ENCODE data around the gene DACH1. TPM values are rescaled to one million over a fixed set of nuclear protein-coding genes. Genes with fewer than 3 reads are reported as not detected.
A peak's percentile ranks its signal among the peaks of the same experiment; 100 is the strongest.

Gene DACH1
- total and polyA plus RNA-seq, 2 donors (not counting 1 experiment from before 2014, with no cell fraction given): 0.02 to 0.33 TPM

DNA sequence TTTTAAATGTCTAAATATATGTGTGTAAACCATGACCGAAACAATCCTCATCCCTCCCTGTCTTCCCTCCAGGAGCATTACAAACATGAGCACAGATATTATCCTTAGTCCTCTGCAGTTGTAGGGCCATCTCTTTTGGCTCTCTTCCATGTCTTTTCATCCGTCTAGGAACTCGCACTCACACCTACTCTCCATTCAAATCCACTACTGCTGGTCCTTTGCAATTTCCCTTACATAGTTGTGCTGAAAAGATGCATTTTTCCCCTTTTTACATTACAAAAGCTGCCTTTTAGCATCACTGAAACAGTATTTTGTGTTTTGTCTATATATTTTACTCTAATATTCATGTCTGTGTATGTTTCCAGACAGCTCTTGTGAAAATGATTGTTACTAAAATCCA, 237.8 kb downstream of the DACH1 start:
- Histone ChIP-seq H3K36me3 (ENCODE audit: control insufficient read depth, insufficient read depth, low read length) (no peaks in the 10 kb centered on the region), H3K4me2 (ENCODE audit: extremely low read depth, insufficient read depth, low read length) (no peak overlapping the region), H3K9ac (ENCODE audit: insufficient read depth, low read length) (no peak overlapping the region), H3K27ac (ENCODE audit: insufficient read depth, low read length) (no peak overlapping the region), H2AFZ (ENCODE audit: low read length) (no peak overlapping the region), H3K27me3 (ENCODE audit: control insufficient read depth, insufficient read depth, low read length) (no peaks in the 10 kb centered on the region), H3K9me3 (ENCODE audit: control insufficient read depth, insufficient read depth, low read depth, low read length) (no peaks in the 10 kb centered on the region), H4K20me1 (ENCODE audit: control insufficient read depth, extremely low read depth, insufficient read depth, low read length) (no peaks in the 10 kb centered on the region), H3K4me1 (ENCODE audit: control insufficient read depth, extremely low read depth, insufficient read depth, low read length) (peaks cover 4% of the 10 kb centered on the region), H3K4me3 (replicated peaks in 1 of 4; ENCODE audit: control extremely low read depth in 1 of 4, insufficient read depth in 1 of 4, low read depth in 3 of 4, low read length in 4 of 4) (no peak overlapping the region), H3K79me2 (ENCODE audit: control insufficient read depth, insufficient read depth, low read length) (no peaks in the 10 kb centered on the region)
- DNase-seq (ENCODE audit: low read depth in 2 of 2): no peak
- TF ChIP-seq EZH2 (IDR thresholded peaks at IDR 0.05; ENCODE audit: low read length, missing control alignments): no peak
- TF ChIP-seq, protein P1, sequence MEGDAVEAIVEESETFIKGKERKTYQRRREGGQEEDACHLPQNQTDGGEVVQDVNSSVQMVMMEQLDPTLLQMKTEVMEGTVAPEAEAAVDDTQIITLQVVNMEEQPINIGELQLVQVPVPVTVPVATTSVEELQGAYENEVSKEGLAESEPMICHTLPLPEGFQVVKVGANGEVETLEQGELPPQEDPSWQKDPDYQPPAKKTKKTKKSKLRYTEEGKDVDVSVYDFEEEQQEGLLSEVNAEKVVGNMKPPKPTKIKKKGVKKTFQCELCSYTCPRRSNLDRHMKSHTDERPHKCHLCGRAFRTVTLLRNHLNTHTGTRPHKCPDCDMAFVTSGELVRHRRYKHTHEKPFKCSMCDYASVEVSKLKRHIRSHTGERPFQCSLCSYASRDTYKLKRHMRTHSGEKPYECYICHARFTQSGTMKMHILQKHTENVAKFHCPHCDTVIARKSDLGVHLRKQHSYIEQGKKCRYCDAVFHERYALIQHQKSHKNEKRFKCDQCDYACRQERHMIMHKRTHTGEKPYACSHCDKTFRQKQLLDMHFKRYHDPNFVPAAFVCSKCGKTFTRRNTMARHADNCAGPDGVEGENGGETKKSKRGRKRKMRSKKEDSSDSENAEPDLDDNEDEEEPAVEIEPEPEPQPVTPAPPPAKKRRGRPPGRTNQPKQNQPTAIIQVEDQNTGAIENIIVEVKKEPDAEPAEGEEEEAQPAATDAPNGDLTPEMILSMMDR (conservative IDR thresholded peaks at IDR 0.05 in 1 of 2, IDR thresholded peaks at IDR 0.05 in 1 of 2; ENCODE audit: low read depth in 1 of 2, low read length in 2 of 2): no peak

- Histone ChIP-seq H3K4me2 (ENCODE audit: extremely low read depth, insufficient read depth, low read length) (no peak overlapping the region), H3K4me3 (replicated peaks in 1 of 4; ENCODE audit: control extremely low read depth in 1 of 4, insufficient read depth in 1 of 4, low read depth in 3 of 4, low read length in 4 of 4) (no peak overlapping the region)
Measured at GRCh38 chr13:71626421-71627117, 240.4 kb downstream of the DACH1 start.

DNA sequence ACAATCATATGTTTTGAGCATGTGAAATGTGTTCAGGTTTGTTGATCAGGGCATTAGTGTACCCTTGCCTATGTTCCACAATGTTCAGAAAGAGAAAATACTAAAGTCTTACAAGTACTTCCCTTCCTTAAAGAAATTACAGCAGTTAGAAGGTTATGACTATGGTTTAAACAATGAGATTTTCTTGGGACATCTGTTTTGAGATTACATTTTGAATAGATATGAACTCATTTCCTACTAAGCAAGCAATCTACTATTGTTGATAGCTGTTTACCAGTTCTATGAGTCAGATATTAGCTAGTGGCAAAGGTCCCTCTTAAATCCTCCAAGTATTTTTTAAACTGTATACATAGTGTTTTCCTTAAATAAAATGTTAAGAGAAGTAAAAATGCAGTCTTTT, 241.3 kb downstream of the DACH1 start:
- peaks cover 4% of the 10 kb centered on the region for H3K4me1 ChIP-seq (ENCODE audit: control insufficient read depth, extremely low read depth, insufficient read depth, low read length)
- H3K79me2 ChIP-seq (ENCODE audit: control insufficient read depth, insufficient read depth, low read length): no peaks in the 10 kb centered on the region
- peak; percentile 69 to 89 for DNase-seq (ENCODE audit: low read depth in 2 of 2)
- H3K4me3 ChIP-seq (replicated peaks in 1 of 4; ENCODE audit: control extremely low read depth in 1 of 4, insufficient read depth in 1 of 4, low read depth in 3 of 4, low read length in 4 of 4): no peak overlapping the region
- TF ChIP-seq, protein P1 (conservative IDR thresholded peaks at IDR 0.05 in 1 of 2, IDR thresholded peaks at IDR 0.05 in 1 of 2; ENCODE audit: low read depth in 1 of 2, low read length in 2 of 2): no peak
- no peak for TF ChIP-seq EZH2 (IDR thresholded peaks at IDR 0.05; ENCODE audit: low read length, missing control alignments)
- no peak overlapping the region for H3K27ac ChIP-seq (ENCODE audit: insufficient read depth, low read length)
- H3K9ac ChIP-seq (ENCODE audit: insufficient read depth, low read length): no peak overlapping the region
- H4K20me1 ChIP-seq (ENCODE audit: control insufficient read depth, extremely low read depth, insufficient read depth, low read length): no peaks in the 10 kb centered on the region
- no peak overlapping the region for H2AFZ ChIP-seq (ENCODE audit: low read length)
- H3K4me2 ChIP-seq (ENCODE audit: extremely low read depth, insufficient read depth, low read length): peak overlapping the region; percentile 70
- H3K27me3 ChIP-seq (ENCODE audit: control insufficient read depth, insufficient read depth, low read length): no peaks in the 10 kb centered on the region
- H3K36me3 ChIP-seq (ENCODE audit: control insufficient read depth, insufficient read depth, low read length): no peaks in the 10 kb centered on the region
- H3K9me3 ChIP-seq (ENCODE audit: control insufficient read depth, insufficient read depth, low read depth, low read length): no peaks in the 10 kb centered on the region

More at GRCh38 chr13:71626421-71627117, 240.4 kb downstream of the DACH1 start:
- TF ChIP-seq, protein P1 (conservative IDR thresholded peaks at IDR 0.05 in 1 of 2, IDR thresholded peaks at IDR 0.05 in 1 of 2; ENCODE audit: low read depth in 1 of 2, low read length in 2 of 2): no peak
- TF ChIP-seq EZH2 (IDR thresholded peaks at IDR 0.05; ENCODE audit: low read length, missing control alignments): no peak
- no peak overlapping the region for H2AFZ ChIP-seq (ENCODE audit: low read length)
- H3K79me2 ChIP-seq (ENCODE audit: control insufficient read depth, insufficient read depth, low read length): no peaks in the 10 kb centered on the region
- H3K9me3 ChIP-seq (ENCODE audit: control insufficient read depth, insufficient read depth, low read depth, low read length): no peaks in the 10 kb centered on the region
- no peaks in the 10 kb centered on the region for H4K20me1 ChIP-seq (ENCODE audit: control insufficient read depth, extremely low read depth, insufficient read depth, low read length)
- no peak for DNase-seq (ENCODE audit: low read depth in 2 of 2)
- peaks cover 4% of the 10 kb centered on the region for H3K4me1 ChIP-seq (ENCODE audit: control insufficient read depth, extremely low read depth, insufficient read depth, low read length)
- no peaks in the 10 kb centered on the region for H3K27me3 ChIP-seq (ENCODE audit: control insufficient read depth, insufficient read depth, low read length)
- no peak overlapping the region for H3K27ac ChIP-seq (ENCODE audit: insufficient read depth, low read length)
- H3K9ac ChIP-seq (ENCODE audit: insufficient read depth, low read length): no peak overlapping the region
- no peaks in the 10 kb centered on the region for H3K36me3 ChIP-seq (ENCODE audit: control insufficient read depth, insufficient read depth, low read length)

All from fibroblast of lung (primary cell).